ENCODE measurements around the gene THPO.

The THPO gene

DNA sequence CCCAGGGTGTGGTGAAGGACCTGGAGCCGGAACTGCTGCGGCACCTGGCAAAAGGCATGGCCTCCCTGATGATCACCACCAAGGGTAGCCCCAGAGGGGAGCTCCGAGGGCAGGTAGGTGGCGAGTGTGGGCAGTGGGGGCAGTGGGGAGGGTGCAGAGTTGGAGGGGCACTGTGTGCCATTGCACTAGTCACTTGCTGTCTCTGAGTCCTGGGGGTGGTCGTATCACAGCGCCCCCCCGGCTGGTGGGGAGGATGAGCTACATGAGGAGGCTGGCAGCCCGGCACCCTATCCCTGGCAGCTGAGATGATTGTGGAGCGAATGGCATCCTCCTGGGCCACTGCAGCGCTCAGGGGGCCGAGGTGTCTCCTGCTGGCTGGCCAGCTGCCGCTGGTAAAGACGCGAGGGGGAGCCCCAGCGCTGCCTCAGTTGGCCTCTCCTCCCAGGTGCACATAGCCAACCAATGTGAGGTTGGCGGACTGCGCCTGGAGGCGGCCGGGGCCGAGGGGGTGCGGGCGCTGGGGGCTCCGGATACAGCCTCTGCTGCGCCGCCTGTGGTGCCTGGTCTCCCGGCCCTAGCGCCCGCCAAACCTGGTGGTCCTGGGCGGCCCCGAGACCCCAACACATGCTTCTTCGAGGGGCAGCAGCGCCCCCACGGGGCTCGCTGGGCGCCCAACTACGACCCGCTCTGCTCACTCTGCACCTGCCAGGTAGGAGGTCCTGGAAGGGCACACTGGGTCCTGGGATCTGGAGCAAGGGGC lies 8.2 kb upstream of the THPO start:
- Histone ChIP-seq H3F3A (ENCODE audit: insufficient read depth, low read length) (no peaks in the 10 kb centered on the region), H3K27me3 (ENCODE audit: insufficient read depth, low read length) (peaks cover 8% of the 10 kb centered on the region; the same call in 1 of the 2 replicates), H3K4me3 (ENCODE audit: low read depth, low read length, poor library complexity, severe bottlenecking) (no peak overlapping the region), H3K9me2 (ENCODE audit: low read depth, low read length) (no peaks in the 10 kb centered on the region), H3K36me3 (ENCODE audit: insufficient read depth, low read length) (no peaks in the 10 kb centered on the region), H3K79me2 (ENCODE audit: insufficient read depth, low read length) (no peaks in the 10 kb centered on the region), H3K27ac (ENCODE audit: low read depth, low read length, poor library complexity, severe bottlenecking) (no peak overlapping the region), H3K9ac (ENCODE audit: low read length) (no peak overlapping the region), H3K4me2 (ENCODE audit: low read length) (no peak overlapping the region), H4K20me1 (ENCODE audit: insufficient read depth, low read length) (no peaks in the 10 kb centered on the region), H3K9me3 (ENCODE audit: low read length) (no peaks in the 10 kb centered on the region), H2AFZ (ENCODE audit: low read length) (no peak overlapping the region), H3K4me1 (ENCODE audit: insufficient read depth, low read length, severe bottlenecking) (no peaks in the 10 kb centered on the region)
- TF ChIP-seq, protein P1, sequence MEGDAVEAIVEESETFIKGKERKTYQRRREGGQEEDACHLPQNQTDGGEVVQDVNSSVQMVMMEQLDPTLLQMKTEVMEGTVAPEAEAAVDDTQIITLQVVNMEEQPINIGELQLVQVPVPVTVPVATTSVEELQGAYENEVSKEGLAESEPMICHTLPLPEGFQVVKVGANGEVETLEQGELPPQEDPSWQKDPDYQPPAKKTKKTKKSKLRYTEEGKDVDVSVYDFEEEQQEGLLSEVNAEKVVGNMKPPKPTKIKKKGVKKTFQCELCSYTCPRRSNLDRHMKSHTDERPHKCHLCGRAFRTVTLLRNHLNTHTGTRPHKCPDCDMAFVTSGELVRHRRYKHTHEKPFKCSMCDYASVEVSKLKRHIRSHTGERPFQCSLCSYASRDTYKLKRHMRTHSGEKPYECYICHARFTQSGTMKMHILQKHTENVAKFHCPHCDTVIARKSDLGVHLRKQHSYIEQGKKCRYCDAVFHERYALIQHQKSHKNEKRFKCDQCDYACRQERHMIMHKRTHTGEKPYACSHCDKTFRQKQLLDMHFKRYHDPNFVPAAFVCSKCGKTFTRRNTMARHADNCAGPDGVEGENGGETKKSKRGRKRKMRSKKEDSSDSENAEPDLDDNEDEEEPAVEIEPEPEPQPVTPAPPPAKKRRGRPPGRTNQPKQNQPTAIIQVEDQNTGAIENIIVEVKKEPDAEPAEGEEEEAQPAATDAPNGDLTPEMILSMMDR (IDR thresholded peaks at IDR 0.05; ENCODE audit: low read length), result no peak
- no peak for TF ChIP-seq EZH2 (IDR thresholded peaks at IDR 0.05; ENCODE audit: borderline replicate concordance, low read length)

DNA sequence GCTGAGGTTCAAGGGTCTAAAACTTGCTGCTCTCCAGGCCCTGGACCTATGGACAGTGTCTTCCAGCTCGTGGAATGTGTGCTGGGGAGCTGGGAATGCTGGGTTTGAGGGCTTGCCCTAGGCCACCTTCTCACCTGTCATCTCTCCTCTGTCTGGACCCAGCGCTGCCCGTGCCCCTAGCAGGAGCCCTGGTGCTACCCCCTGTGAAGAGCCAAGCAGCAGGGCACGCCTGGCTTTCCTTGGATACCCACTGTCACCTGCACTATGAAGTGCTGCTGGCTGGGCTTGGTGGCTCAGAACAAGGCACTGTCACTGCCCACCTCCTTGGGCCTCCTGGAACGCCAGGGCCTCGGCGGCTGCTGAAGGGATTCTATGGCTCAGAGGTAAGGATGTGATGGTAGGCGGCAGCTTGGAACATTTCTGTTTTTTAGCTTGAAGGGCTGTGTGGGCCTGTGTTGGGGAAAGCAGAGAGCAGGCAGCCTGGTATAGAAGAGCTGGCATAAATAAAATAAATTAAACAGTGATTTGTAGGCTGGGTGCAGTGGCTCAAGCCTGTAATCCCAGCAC lies 6.9 kb upstream of the THPO start:
- Histone ChIP-seq H3K27me3 (ENCODE audit: insufficient read depth, low read length) (peaks cover 8% of the 10 kb centered on the region; the same call in 1 of the 2 replicates), H3K27ac (ENCODE audit: low read depth, low read length, poor library complexity, severe bottlenecking) (no peak overlapping the region), H3K4me2 (ENCODE audit: low read length) (no peak overlapping the region), H3K9me3 (ENCODE audit: low read length) (no peaks in the 10 kb centered on the region), H3K4me1 (ENCODE audit: insufficient read depth, low read length, severe bottlenecking) (no peaks in the 10 kb centered on the region), H3K9ac (ENCODE audit: low read length) (no peak overlapping the region), H4K20me1 (ENCODE audit: insufficient read depth, low read length) (no peaks in the 10 kb centered on the region), H3K36me3 (ENCODE audit: insufficient read depth, low read length) (no peaks in the 10 kb centered on the region), H3K79me2 (ENCODE audit: insufficient read depth, low read length) (no peaks in the 10 kb centered on the region), H3K9me2 (ENCODE audit: low read depth, low read length) (no peaks in the 10 kb centered on the region), H3F3A (ENCODE audit: insufficient read depth, low read length) (no peaks in the 10 kb centered on the region), H2AFZ (ENCODE audit: low read length) (no peak overlapping the region), H3K4me3 (ENCODE audit: low read depth, low read length, poor library complexity, severe bottlenecking) (no peak overlapping the region)
- no peak for TF ChIP-seq EZH2 (IDR thresholded peaks at IDR 0.05; ENCODE audit: borderline replicate concordance, low read length)
- TF ChIP-seq, protein P1 (IDR thresholded peaks at IDR 0.05; ENCODE audit: low read length), result no peak

DNA sequence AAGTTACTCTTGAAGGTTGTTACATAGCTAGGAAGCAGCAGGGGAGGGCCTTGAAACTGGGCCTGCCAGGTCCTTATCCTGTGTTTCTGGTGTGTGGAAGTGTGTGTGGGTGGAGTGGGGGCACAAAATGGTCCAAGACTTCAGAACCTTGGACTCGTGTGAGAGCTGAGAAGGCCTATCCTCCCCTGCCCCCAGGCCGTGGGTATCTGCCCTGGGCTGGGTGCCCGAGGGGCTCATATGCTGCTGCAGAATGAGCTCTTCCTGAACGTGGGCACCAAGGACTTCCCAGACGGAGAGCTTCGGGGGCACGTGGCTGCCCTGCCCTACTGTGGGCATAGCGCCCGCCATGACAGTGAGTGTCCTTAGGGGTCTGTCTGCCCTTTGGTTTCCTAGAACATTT lies 6.3 kb upstream of the THPO start:
- H3K4me2 ChIP-seq (ENCODE audit: low read length), result no peak overlapping the region
- no peak overlapping the region for H3K4me3 ChIP-seq (ENCODE audit: low read depth, low read length, poor library complexity, severe bottlenecking)
- no peaks in the 10 kb centered on the region for H3K9me2 ChIP-seq (ENCODE audit: low read depth, low read length)
- H3F3A ChIP-seq (ENCODE audit: insufficient read depth, low read length), result no peaks in the 10 kb centered on the region
- no peak for TF ChIP-seq EZH2 (IDR thresholded peaks at IDR 0.05; ENCODE audit: borderline replicate concordance, low read length)
- TF ChIP-seq, protein P1 (IDR thresholded peaks at IDR 0.05; ENCODE audit: low read length), result no peak
- no peaks in the 10 kb centered on the region for H3K9me3 ChIP-seq (ENCODE audit: low read length)
- no peak overlapping the region for H3K9ac ChIP-seq (ENCODE audit: low read length)
- no peaks in the 10 kb centered on the region for H3K79me2 ChIP-seq (ENCODE audit: insufficient read depth, low read length)
- peaks cover 3% of the 10 kb centered on the region; the same call in 1 of the 2 replicates for H3K27me3 ChIP-seq (ENCODE audit: insufficient read depth, low read length)
- H3K36me3 ChIP-seq (ENCODE audit: insufficient read depth, low read length), result no peaks in the 10 kb centered on the region
- H4K20me1 ChIP-seq (ENCODE audit: insufficient read depth, low read length), result no peaks in the 10 kb centered on the region
- H3K27ac ChIP-seq (ENCODE audit: low read depth, low read length, poor library complexity, severe bottlenecking), result no peak overlapping the region
- H3K4me1 ChIP-seq (ENCODE audit: insufficient read depth, low read length, severe bottlenecking), result no peaks in the 10 kb centered on the region
- H2AFZ ChIP-seq (ENCODE audit: low read length), result no peak overlapping the region
